ENCODE data around the gene IL1RL2.

DNA sequence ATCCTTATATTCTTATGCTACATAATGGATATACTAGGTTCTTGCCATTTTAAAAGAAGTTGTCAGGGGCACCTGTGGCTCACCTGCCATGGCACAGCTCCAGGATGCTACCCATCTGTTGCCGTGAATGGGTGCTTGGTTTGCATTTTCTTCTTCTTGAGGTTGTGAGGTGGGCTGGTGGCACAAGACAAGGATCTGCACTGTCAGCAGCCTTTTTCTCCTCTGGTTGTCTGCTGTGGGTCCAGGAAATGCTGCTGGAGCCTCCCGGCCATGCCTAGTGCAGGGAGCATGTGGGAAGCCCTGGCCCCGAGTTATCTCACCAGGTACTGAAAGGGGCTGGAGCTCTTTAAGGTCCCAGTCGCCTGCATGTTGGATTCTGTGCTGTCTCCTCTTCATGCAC lies 41.7 kb upstream of the IL1RL2 start:
- TF ChIP-seq EZH2phosphoT487 (IDR thresholded peaks at IDR 0.05; ENCODE audit: low read length) (no peak), EZH2 (optimal IDR thresholded peaks at IDR 0.05; ENCODE audit: low read depth, low read length) (no peak)
- TF ChIP-seq, protein P1, sequence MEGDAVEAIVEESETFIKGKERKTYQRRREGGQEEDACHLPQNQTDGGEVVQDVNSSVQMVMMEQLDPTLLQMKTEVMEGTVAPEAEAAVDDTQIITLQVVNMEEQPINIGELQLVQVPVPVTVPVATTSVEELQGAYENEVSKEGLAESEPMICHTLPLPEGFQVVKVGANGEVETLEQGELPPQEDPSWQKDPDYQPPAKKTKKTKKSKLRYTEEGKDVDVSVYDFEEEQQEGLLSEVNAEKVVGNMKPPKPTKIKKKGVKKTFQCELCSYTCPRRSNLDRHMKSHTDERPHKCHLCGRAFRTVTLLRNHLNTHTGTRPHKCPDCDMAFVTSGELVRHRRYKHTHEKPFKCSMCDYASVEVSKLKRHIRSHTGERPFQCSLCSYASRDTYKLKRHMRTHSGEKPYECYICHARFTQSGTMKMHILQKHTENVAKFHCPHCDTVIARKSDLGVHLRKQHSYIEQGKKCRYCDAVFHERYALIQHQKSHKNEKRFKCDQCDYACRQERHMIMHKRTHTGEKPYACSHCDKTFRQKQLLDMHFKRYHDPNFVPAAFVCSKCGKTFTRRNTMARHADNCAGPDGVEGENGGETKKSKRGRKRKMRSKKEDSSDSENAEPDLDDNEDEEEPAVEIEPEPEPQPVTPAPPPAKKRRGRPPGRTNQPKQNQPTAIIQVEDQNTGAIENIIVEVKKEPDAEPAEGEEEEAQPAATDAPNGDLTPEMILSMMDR (IDR thresholded peaks at IDR 0.05; ENCODE audit: low read length) = no peak
